Measurements from ENCODE around the gene USP34.

Gene USP34

GRCh38 chr2:61283443-61284160 is 187.3 kb downstream of the USP34 start:
- no peak for DNase-seq

- no peak for DNase-seq
These were observed 188.7 kb downstream of the USP34 start for GRCh38 chr2:61282104-61282590.

- no peak for DNase-seq
These were observed 189.6 kb downstream of the USP34 start for GRCh38 chr2:61281321-61281720.

GRCh38 chr2:61277756-61278155 is 193.1 kb downstream of the USP34 start:
- no peak for DNase-seq

- no peak for DNase-seq
These were observed 195.2 kb downstream of the USP34 start for GRCh38 chr2:61275575-61276184.

- no peak for DNase-seq
These were observed 198.3 kb downstream of the USP34 start for GRCh38 chr2:61272421-61273070.

GRCh38 chr2:61268249-61268648 is 202.6 kb downstream of the USP34 start:
- no peak for DNase-seq

- no peak for DNase-seq
These were observed 204.0 kb downstream of the USP34 start for GRCh38 chr2:61266632-61267505.

- no peak for DNase-seq
These were observed 207.1 kb downstream of the USP34 start for GRCh38 chr2:61263830-61264229.

GRCh38 chr2:61262699-61263098 is 208.2 kb downstream of the USP34 start:
- DNase-seq = no peak

GRCh38 chr2:61257446-61257845 is 213.4 kb downstream of the USP34 start:
- no peak for DNase-seq

GRCh38 chr2:61255580-61256437 is 215.1 kb downstream of the USP34 start:
- DNase-seq = no peak

GRCh38 chr2:61254536-61254935 is 216.4 kb downstream of the USP34 start:
- no peak for DNase-seq

GRCh38 chr2:61253136-61253535 is 217.8 kb downstream of the USP34 start:
- no peak for DNase-seq

- no peak for DNase-seq
These were observed 218.9 kb downstream of the USP34 start for GRCh38 chr2:61252031-61252430.

- no peak for DNase-seq
These were observed 221.3 kb downstream of the USP34 start for GRCh38 chr2:61249521-61250071.

- no peak for DNase-seq
These were observed 223.6 kb downstream of the USP34 start for GRCh38 chr2:61247204-61247812.

GRCh38 chr2:61244694-61245093 is 226.2 kb downstream of the USP34 start:
- no peak for DNase-seq

GRCh38 chr2:61241266-61241665 is 229.6 kb downstream of the USP34 start:
- no peak for DNase-seq

- DNase-seq = no peak
These were observed 232.5 kb downstream of the USP34 start for GRCh38 chr2:61238219-61239012.

Data from DMS79 (cell line).